CD4-positive, alpha-beta T cell treated with Interleukin-2 at 100 ng/mL for 4 hours (primary cell): Measurements from ENCODE around the gene ANO3.
"Not testable (repeated sequence)": the region's sequence is repeated elsewhere in the genome, so short reads cannot be mapped to it uniquely, and the experiment has no call there.

ENCODE experiments used
- DNase-seq: peaks from one replicate; pipeline ENCODE4 v3.0.0-alpha.2; 2020; ENCODE audit warnings: low spot score

The ANO3 gene

GRCh38 chr11:26626346-26626745, 294.4 kb downstream of the ANO3 start:
- no peak for DNase-seq

- DNase-seq: no peak
Measured at GRCh38 chr11:26632691-26633159, 300.8 kb downstream of the ANO3 start.

GRCh38 chr11:26643314-26643713, 311.4 kb downstream of the ANO3 start:
- DNase-seq: not testable (repeated sequence)

- DNase-seq: no peak
Measured at GRCh38 chr11:26649884-26650283, 318.0 kb downstream of the ANO3 start.

- no peak for DNase-seq
Measured at GRCh38 chr11:26651916-26652315, 320.0 kb downstream of the ANO3 start.

- DNase-seq: no peak
Measured at GRCh38 chr11:26655287-26655686, 323.4 kb downstream of the ANO3 start.

- DNase-seq: no peak
Measured at GRCh38 chr11:26662916-26663315, 331.0 kb downstream of the ANO3 start.

- no peak for DNase-seq
Measured at GRCh38 chr11:26665036-26665435, 333.1 kb downstream of the ANO3 start.

- DNase-seq: no peak
Measured at GRCh38 chr11:26665946-26666345, 334.0 kb downstream of the ANO3 start.

GRCh38 chr11:26675233-26675928, 343.5 kb downstream of the ANO3 start:
- no peak for DNase-seq

GRCh38 chr11:26676641-26677040, 344.7 kb downstream of the ANO3 start:
- DNase-seq: no peak

GRCh38 chr11:26677566-26677965, 345.6 kb downstream of the ANO3 start:
- no peak for DNase-seq

- DNase-seq: no peak
Measured at GRCh38 chr11:26687351-26687750, 355.4 kb downstream of the ANO3 start.

- no peak for DNase-seq
Measured at GRCh38 chr11:26688701-26689100, 356.8 kb downstream of the ANO3 start.

GRCh38 chr11:26696330-26696729, 364.4 kb downstream of the ANO3 start:
- no peak for DNase-seq

- DNase-seq: no peak
Measured at GRCh38 chr11:26698224-26698623, 366.3 kb downstream of the ANO3 start.

- no peak for DNase-seq
Measured at GRCh38 chr11:26700574-26701235, 368.8 kb downstream of the ANO3 start.

GRCh38 chr11:26702406-26702805, 370.5 kb downstream of the ANO3 start:
- no peak for DNase-seq

- DNase-seq: no peak
Measured at GRCh38 chr11:26703411-26704191, 371.7 kb downstream of the ANO3 start.

GRCh38 chr11:26704249-26704648, 372.3 kb downstream of the ANO3 start:
- DNase-seq: no peak

GRCh38 chr11:26706181-26706580, 374.3 kb downstream of the ANO3 start:
- no peak for DNase-seq

GRCh38 chr11:26708736-26709456, 377.0 kb downstream of the ANO3 start:
- no peak for DNase-seq
